Measurements from ENCODE around the gene KRT85.

DNA sequence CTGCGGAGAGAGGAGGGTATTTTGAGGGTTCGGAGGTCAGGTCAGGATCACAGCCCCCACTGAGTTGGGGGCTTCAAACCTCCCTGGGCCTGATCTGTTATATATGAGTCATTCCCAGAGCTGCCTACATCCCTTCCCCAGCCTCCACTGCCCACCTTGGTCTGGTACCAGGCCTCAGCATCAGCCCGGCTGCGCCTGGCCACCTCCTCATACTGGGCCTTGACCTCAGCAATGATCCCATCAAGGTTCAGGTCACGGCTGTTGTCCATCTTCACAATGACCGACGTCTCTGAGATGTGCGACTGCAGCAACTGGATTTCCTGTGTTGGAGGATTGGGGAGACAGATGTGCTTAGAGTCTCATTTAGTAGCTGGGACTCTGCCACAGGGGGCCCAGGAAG lies 13.9 kb upstream of the KRT85 start:
- TF ChIP-seq, protein P1, sequence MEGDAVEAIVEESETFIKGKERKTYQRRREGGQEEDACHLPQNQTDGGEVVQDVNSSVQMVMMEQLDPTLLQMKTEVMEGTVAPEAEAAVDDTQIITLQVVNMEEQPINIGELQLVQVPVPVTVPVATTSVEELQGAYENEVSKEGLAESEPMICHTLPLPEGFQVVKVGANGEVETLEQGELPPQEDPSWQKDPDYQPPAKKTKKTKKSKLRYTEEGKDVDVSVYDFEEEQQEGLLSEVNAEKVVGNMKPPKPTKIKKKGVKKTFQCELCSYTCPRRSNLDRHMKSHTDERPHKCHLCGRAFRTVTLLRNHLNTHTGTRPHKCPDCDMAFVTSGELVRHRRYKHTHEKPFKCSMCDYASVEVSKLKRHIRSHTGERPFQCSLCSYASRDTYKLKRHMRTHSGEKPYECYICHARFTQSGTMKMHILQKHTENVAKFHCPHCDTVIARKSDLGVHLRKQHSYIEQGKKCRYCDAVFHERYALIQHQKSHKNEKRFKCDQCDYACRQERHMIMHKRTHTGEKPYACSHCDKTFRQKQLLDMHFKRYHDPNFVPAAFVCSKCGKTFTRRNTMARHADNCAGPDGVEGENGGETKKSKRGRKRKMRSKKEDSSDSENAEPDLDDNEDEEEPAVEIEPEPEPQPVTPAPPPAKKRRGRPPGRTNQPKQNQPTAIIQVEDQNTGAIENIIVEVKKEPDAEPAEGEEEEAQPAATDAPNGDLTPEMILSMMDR (IDR thresholded peaks at IDR 0.05; ENCODE audit: borderline replicate concordance, extremely low read depth, low read length, poor library complexity, severe bottlenecking) = no peak
- no peak for TF ChIP-seq EZH2 (IDR thresholded peaks at IDR 0.05; ENCODE audit: borderline replicate concordance, low read depth, low read length, severe bottlenecking)
